HepG2 (cell line): ENCODE data around the gene NACC2. TPM values are rescaled to one million over a fixed set of nuclear protein-coding genes. Genes with fewer than 3 reads are reported as not detected.

Source experiments
- RFX3 ChIP-seq: IDR thresholded peaks from 2 replicates; pipeline ENCODE4 v1.6.1; 2016; ENCODE audit warnings: missing biosample characterization, missing genetic modification reagents
- SMARCE1 ChIP-seq: fragments of 450-650 bp; IDR thresholded peaks from 2 replicates; pipeline ENCODE4 v1.6.1; 2017; ENCODE audit warnings: borderline replicate concordance
- XBP1 ChIP-seq: sonication (generic); formaldehyde crosslinking; IDR thresholded peaks from 2 replicates; pipeline ENCODE4 v1.5.0; 2020; ENCODE audit warnings: missing genetic modification reagents
- ZBTB3 ChIP-seq: sonication (generic); formaldehyde crosslinking; IDR thresholded peaks from 2 replicates; pipeline ENCODE4 v1.4.0; 2020; ENCODE audit warnings: low read depth, mild to moderate bottlenecking, moderate library complexity, missing genetic modification reagents, borderline replicate concordance
- ZBTB40 ChIP-seq, 2 experiments: fragments of 450-650 bp in 1 of 2; sonication (generic) in 1 of 2; formaldehyde crosslinking in 1 of 2; IDR thresholded peaks; 2 replicates each; pipeline versions ENCODE4 v1.6.1 to v1.8.0; 2016 to 2022; ENCODE audit warnings: antibody characterized with exemption in 1 of 2, mild to moderate bottlenecking in 1 of 2, missing genetic modification reagents in 1 of 2
- ZNF224 ChIP-seq: sonication (generic); formaldehyde crosslinking; IDR thresholded peaks from 2 replicates; pipeline ENCODE4 v1.5.0; 2020; ENCODE audit warnings: mild to moderate bottlenecking, missing genetic modification reagents
- ZNF430 ChIP-seq: sonication (generic); formaldehyde crosslinking; IDR thresholded peaks from 2 replicates; pipeline ENCODE4 v1.9.0; 2021; ENCODE audit warnings: mild to moderate bottlenecking, missing genetic modification reagents
- ZNF563 ChIP-seq: sonication (generic); formaldehyde crosslinking; IDR thresholded peaks from 2 replicates; pipeline ENCODE4 v1.8.0; 2022; ENCODE audit warnings: mild to moderate bottlenecking, moderate library complexity, missing genetic modification reagents
- polyA plus RNA-seq, 8 experiments: library from polyadenylated mRNA; depleted of rRNA in 3 of 8; stranded (reverse) in 7 of 8; unstranded in 1 of 8; fragments of >200 nt; fragmentation: Illumina TruSeq in 4 of 8; extraction: Trizol in 4 of 8; gene quantifications; 2 replicates each; pipeline versions ENCODE4 v1.2.1 to v1.2.3, GENCODE V29; 2011 to 2016; ENCODE audit warnings: low read depth in 4 of 8, missing spikeins in 1 of 8, mixed read lengths in 1 of 8; ENCODE audit not compliant: insufficient read depth in 1 of 8
- total RNA-seq, 5 experiments: library from RNA; depleted of rRNA; stranded (reverse); fragments of >200 nt; fragmentation: Illumina TruSeq; extraction: Trizol; gene quantifications; 2 replicates each; pipeline ENCODE4 v1.2.3, GENCODE V29; 2016; ENCODE audit warnings: low read depth in 1 of 5
- TF ChIP-seq, protein P1 (sequence below): sonication (generic); formaldehyde crosslinking; IDR thresholded peaks from 2 replicates; pipeline ENCODE4 v1.9.0; 2021; ENCODE audit warnings: missing genetic modification reagents, borderline replicate concordance
- TF ChIP-seq, protein P2 (sequence below): sonication (generic); formaldehyde crosslinking; IDR thresholded peaks from 2 replicates; pipeline ENCODE4 v1.5.0; 2020; ENCODE audit warnings: missing genetic modification reagents
- TF ChIP-seq, protein P3 (sequence below): sonication (generic); formaldehyde crosslinking; IDR thresholded peaks from 2 replicates; pipeline ENCODE4 v1.4.0; 2020; ENCODE audit warnings: missing genetic modification reagents, borderline replicate concordance

Gene NACC2
- total and polyA plus RNA-seq, 2 of the 13 experiments (the other 11 are each of a cell fraction or from before 2014, with no cell fraction given) = 5.9 to 12.3 TPM

- no peak for TF ChIP-seq RFX3 (CRISPR knock-in tag)
- TF ChIP-seq, protein P1, sequence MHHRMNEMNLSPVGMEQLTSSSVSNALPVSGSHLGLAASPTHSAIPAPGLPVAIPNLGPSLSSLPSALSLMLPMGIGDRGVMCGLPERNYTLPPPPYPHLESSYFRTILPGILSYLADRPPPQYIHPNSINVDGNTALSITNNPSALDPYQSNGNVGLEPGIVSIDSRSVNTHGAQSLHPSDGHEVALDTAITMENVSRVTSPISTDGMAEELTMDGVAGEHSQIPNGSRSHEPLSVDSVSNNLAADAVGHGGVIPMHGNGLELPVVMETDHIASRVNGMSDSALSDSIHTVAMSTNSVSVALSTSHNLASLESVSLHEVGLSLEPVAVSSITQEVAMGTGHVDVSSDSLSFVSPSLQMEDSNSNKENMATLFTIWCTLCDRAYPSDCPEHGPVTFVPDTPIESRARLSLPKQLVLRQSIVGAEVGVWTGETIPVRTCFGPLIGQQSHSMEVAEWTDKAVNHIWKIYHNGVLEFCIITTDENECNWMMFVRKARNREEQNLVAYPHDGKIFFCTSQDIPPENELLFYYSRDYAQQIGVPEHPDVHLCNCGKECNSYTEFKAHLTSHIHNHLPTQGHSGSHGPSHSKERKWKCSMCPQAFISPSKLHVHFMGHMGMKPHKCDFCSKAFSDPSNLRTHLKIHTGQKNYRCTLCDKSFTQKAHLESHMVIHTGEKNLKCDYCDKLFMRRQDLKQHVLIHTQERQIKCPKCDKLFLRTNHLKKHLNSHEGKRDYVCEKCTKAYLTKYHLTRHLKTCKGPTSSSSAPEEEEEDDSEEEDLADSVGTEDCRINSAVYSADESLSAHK (CRISPR knock-in tag) = no peak
- TF ChIP-seq ZNF224 (CRISPR knock-in tag) = peak; percentile 60; the same call in 1 of the 2 replicates
- no peak for TF ChIP-seq ZBTB40 (IDR thresholded peaks at IDR 0.05)
- TF ChIP-seq ZBTB40 (CRISPR knock-in tag; IDR thresholded peaks at IDR 0.05) = peak; percentile 59; the same call in 1 of the 2 replicates
- TF ChIP-seq SMARCE1 = no peak
- TF ChIP-seq ZNF430 (CRISPR knock-in tag) = peak; percentile 64; the same call in 1 of the 2 replicates
- no peak for TF ChIP-seq XBP1 (CRISPR knock-in tag)
- TF ChIP-seq, protein P2, sequence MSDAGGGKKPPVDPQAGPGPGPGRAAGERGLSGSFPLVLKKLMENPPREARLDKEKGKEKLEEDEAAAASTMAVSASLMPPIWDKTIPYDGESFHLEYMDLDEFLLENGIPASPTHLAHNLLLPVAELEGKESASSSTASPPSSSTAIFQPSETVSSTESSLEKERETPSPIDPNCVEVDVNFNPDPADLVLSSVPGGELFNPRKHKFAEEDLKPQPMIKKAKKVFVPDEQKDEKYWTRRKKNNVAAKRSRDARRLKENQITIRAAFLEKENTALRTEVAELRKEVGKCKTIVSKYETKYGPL (CRISPR knock-in tag) = no peak
- TF ChIP-seq, protein P3, sequence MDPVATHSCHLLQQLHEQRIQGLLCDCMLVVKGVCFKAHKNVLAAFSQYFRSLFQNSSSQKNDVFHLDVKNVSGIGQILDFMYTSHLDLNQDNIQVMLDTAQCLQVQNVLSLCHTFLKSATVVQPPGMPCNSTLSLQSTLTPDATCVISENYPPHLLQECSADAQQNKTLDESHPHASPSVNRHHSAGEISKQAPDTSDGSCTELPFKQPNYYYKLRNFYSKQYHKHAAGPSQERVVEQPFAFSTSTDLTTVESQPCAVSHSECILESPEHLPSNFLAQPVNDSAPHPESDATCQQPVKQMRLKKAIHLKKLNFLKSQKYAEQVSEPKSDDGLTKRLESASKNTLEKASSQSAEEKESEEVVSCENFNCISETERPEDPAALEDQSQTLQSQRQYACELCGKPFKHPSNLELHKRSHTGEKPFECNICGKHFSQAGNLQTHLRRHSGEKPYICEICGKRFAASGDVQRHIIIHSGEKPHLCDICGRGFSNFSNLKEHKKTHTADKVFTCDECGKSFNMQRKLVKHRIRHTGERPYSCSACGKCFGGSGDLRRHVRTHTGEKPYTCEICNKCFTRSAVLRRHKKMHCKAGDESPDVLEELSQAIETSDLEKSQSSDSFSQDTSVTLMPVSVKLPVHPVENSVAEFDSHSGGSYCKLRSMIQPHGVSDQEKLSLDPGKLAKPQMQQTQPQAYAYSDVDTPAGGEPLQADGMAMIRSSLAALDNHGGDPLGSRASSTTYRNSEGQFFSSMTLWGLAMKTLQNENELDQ (CRISPR knock-in tag) = 0 out of 2 replicates have a peak, but pooled peaks have one; percentile 42
- no peak for TF ChIP-seq ZNF563 (CRISPR knock-in tag)
- TF ChIP-seq ZBTB3 = peak; percentile 22; the same call in 1 of the 2 replicates
Observed at GRCh38 chr9:135992486-135993408, 102.3 kb downstream of the NACC2 start (continued).
